Umbilical cord (tissue), 2 donors: ENCODE measurements around the gene PPFIA4. TPM values are rescaled to one million over a fixed set of nuclear protein-coding genes. Genes with fewer than 3 reads are reported as not detected.
"Not testable (repeated sequence)": the region's sequence is repeated elsewhere in the genome, so short reads cannot be mapped to it uniquely, and the experiment has no call there.

Source experiments
- DNase-seq: peaks from one replicate; pipeline ENCODE4 v3.0.0-alpha.2; 2015; ENCODE audit warnings: low spot score
- total RNA-seq: library from RNA; depleted of rRNA; stranded (reverse); fragments of >200 nt; gene quantifications from one replicate; pipeline ENCODE4 v1.2.3, GENCODE V29; 2014; ENCODE audit warnings: low replicate concordance; ENCODE audit not compliant: insufficient read depth

PPFIA4 gene
- total RNA-seq, 1 donor from 2014 or later: 23.1 TPM

GRCh38 chr1:203017061-203017460 lies 9.2 kb upstream of the PPFIA4 start:
- DNase-seq: no peak

- DNase-seq: no peak
Observed at GRCh38 chr1:203017692-203018091, 8.6 kb upstream of the PPFIA4 start.

- not testable (repeated sequence) for DNase-seq
Observed at GRCh38 chr1:203022855-203023254, 3.4 kb upstream of the PPFIA4 start.

GRCh38 chr1:203025686-203026030 lies 633 bp upstream of the PPFIA4 start:
- DNase-seq: no peak

- peak; percentile 41 for DNase-seq
Observed at GRCh38 chr1:203026666-203027663, 674 bp downstream of the PPFIA4 start.

- peak; percentile 87 for DNase-seq
Observed at GRCh38 chr1:203028067-203028783, 1.9 kb downstream of the PPFIA4 start.

GRCh38 chr1:203028784-203029553 lies 2.7 kb downstream of the PPFIA4 start:
- peak; percentile 81 for DNase-seq

GRCh38 chr1:203031467-203031866 lies 5.2 kb downstream of the PPFIA4 start:
- DNase-seq: no peak

GRCh38 chr1:203033287-203033686 lies 7.0 kb downstream of the PPFIA4 start:
- no peak for DNase-seq

- no peak for DNase-seq
Observed at GRCh38 chr1:203033917-203034316, 7.6 kb downstream of the PPFIA4 start.

- DNase-seq: no peak
Observed at GRCh38 chr1:203034422-203035110, 8.3 kb downstream of the PPFIA4 start.

- DNase-seq: no peak
Observed at GRCh38 chr1:203035111-203036000, 9.1 kb downstream of the PPFIA4 start.

GRCh38 chr1:203036135-203036534 lies 9.8 kb downstream of the PPFIA4 start:
- DNase-seq: peak; percentile 83

- DNase-seq: peak; percentile 53
Observed at GRCh38 chr1:203036537-203036936, 10.2 kb downstream of the PPFIA4 start.

- DNase-seq: no peak
Observed at GRCh38 chr1:203037509-203038190, 11.4 kb downstream of the PPFIA4 start.

GRCh38 chr1:203038217-203038741 lies 12.0 kb downstream of the PPFIA4 start:
- DNase-seq: peak; percentile 59

GRCh38 chr1:203038891-203039608 lies 12.8 kb downstream of the PPFIA4 start:
- DNase-seq: peak; percentile 84
